GM18502 (cell line): Measurements from ENCODE around the gene FHOD1.

Experiments used
- ATAC-seq: cut with Tn5 transposase; IDR thresholded peaks from one replicate; pipeline ENCODE4 v1.9.1; 2021; ENCODE audit warnings: mild to moderate bottlenecking; ENCODE audit not compliant: unreplicated experiment, poor library complexity

The FHOD1 gene

GRCh38 chr16:67277999-67278772, 30.9 kb upstream of the FHOD1 start:
- ATAC-seq: no peak

DNA sequence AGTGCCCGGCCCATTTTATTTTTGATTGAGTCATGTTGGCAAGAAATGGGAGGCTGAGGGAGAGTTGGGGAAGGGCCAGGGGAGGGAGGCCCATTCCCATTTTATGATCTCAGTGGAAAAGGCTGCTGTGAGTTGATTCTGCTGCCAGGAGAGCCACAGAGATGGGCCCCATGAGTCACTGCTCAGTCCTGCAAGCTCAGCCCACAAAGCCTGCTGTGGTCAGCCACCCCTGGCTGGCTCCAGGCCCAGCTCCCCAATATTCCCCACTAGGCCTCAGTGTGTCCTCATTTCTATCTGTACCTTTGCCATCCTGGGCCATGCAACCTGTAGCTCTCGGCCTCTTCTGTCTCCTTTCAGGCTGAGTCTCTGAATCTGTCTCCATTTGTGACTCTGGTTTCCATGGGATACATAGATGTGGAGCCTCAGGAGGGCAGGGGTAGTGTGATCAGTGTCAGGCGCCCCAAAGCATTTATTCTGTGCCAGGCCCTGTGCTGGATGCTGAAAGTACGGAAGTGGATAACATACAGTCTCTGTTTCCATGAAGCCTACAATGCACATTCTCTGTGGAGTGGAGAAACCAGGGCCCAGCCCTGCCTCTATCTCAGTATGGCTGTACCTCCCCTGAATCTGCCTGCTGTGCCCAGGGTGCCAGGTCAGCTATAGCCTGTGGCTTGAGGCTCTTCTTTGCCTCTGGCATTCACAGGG, 30.2 kb upstream of the FHOD1 start:
- ATAC-seq: no peak

DNA sequence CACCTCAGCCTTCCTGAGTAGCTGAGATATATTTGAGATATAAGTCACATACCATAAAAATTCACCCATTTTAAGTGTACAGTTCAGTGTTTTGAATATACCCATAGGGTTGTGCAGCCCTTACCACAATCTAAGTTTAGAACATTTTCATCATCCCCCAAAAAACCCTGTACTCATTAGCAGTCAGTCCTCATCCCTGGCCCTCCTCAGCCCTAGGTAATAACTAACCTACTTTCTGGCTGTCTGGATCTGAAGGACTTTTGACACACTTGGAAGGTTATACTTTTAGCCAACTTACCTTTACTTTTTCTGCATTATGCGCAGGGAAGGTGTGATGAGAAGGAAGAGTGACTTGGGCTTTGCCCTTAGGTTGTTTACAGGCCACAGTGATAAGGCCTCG, 28.0 kb upstream of the FHOD1 start:
- ATAC-seq: no peak

- ATAC-seq: no peak
These were observed 24.2 kb upstream of the FHOD1 start for GRCh38 chr16:67271446-67271845.

DNA sequence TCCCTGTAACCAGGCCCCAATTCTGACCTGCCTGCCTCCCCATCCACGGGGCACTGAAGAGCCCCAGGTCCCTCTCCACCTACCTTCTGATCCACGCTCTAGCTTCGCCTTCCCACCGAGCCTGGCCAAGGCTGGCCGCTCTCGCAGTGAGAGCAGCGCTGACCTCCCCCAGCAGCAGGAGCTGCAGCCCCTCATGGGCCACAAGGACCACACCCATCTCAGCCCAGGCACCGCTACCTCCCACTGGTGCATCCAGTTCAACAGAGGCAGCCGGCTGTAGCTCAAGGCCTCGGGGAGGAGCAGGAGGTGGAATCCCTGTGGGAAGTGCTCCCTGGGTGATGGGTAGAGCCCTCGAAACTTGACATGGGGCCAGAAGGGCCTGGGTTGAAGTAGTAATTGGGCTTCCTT, 23.7 kb upstream of the FHOD1 start:
- ATAC-seq: no peak

GRCh38 chr16:67269766-67270165, 22.5 kb upstream of the FHOD1 start:
- no peak for ATAC-seq

DNA sequence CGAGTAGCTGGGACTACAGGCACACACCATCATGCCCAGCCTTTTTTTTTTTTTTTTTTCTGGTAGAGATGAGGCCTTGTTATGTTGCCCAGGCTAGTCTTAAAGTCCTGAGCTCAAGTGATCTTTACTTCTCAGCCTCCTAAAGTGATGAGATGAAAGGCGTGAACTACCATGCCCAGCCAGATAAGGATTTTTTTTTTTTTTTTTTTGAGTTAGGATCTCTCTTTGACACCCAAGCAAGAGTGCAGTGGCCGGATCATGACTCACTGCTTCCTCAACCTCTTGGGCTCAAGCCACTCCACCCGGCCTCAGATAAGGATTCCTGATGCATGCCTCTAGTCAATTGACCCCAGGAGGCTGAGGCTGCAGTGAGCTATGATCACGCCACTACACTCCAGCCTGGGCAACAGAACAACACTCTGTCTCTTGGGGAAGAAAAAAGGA, 20.9 kb upstream of the FHOD1 start:
- no peak for ATAC-seq

GRCh38 chr16:67265834-67266233, 18.6 kb upstream of the FHOD1 start:
- ATAC-seq: no peak

DNA sequence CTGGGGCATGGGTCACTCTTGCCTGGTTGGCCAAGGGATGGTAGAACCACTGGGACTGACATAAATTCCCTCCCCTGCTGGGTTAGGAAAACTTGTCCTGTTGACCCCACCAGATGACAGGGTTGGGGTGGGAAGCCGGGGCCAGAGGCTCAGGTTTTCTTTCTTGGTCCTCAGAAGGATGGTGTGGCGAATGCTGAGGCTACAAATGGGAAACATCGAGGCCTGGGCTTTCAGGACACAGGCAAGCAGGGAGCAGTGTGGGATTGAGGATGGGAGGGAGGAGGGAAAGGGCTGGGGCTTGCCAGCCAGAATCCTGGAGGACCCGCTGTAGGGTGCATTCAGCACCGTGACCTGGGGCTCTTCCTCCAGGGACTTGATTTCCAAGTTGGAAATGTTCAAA, 17.6 kb upstream of the FHOD1 start:
- ATAC-seq: no peak

GRCh38 chr16:67264277-67264676, 17.0 kb upstream of the FHOD1 start:
- no peak for ATAC-seq

DNA sequence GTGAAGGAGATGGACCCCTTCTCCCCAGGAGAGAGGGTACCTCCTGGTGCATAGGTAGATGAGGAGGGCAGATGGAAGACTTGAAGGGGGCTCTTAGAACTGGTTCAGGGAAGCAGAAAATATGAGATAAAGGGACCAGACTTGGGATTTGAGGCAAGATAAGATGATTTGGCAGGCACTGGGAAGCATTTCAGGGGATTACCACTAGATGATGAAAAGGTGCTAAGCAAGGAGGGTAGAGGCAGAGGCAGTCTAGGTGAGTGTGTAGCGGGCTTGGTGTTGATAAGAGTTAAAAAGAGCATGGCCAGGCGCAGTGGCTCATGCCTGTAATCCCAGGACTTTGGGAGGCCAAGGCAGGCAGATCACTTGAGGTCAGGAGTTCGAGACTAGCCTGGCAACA, 15.9 kb upstream of the FHOD1 start:
- no peak for ATAC-seq

- no peak for ATAC-seq
These were observed 13.3 kb upstream of the FHOD1 start for GRCh38 chr16:67260426-67261063.

DNA sequence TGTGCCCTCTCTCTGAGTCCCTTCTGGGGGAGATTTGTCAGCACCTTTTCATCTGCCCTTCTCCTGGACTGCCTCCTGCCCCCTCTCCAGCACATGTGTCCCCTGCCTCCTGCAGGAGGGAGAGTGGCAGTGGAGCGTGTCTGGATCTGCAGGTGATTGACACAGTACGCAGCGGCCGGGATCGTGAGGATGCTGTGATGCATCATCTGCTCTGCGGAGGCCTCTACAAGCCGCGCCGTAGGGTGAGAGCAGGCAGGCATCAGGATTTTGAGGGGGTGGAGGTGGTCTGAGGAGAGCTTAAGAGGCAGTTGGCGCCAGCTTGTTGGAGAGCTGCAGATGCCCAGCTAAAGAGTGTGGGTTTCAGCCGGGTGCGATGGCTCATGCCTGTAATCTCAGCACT, 12.4 kb upstream of the FHOD1 start:
- no peak for ATAC-seq

DNA sequence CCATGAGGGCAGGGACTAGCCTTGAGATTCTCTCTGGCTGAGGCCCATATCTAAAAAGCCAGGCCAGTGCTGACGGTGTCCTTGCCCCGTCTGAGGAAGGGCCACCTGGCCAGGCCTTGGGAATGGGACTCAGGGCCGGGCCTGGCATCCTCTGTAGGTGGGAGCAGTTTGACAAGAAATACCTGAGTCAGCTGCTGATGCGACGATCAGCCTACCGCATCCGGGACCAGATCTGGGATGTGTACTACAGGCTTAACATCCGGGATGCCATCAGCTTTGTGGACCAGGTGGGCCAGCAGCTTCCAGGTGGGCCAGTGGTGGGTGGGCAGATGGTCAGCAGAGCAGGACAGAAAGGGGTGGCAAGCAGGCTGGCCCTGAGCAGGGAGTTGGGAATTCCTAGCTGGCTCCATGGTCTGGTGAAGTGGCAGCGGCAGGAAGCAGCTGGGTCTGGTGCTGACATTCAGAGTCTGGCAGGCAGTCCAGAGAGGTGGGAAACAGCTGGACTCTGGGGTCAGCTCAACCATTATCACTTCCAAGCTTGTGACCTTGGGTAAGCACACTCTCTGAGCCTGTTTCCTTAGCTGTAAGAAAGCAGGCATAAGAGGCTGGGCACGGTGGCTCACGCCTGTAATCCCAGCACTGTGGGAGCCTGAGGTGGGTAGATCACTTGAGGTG, 11.0 kb upstream of the FHOD1 start:
- ATAC-seq: no peak

DNA sequence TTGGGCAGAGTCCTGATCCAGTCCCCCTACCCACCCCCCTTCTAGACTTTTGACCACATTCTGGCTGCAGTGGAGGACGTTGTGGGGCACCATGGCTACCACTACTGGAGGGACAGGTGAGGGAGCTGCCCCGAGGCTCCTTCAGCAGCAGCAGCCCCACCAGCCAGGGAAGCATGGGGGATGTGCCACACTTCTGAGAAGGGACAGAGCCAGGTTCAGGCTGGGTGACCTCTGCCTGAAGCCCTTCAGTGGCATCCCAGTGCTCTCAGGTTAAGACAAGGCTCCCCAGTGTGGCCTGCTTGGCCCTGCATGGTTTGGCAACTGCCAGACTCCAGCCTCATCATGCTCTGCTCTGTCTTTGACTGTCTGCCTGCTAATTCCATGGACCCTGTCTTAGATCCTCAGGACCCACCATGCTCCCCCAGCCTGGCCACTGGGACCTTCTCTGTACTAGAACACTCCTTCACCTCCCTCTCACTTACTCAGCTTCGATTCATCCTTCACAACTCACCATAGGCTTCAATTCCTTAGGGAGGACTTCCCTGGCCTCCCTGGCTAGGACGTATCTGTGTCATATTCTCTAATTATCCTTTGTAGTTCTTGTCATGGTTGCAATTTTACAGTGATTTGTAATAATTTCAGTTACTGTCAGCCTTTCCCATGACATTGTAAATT, 10.3 kb upstream of the FHOD1 start:
- ATAC-seq: no peak

DNA sequence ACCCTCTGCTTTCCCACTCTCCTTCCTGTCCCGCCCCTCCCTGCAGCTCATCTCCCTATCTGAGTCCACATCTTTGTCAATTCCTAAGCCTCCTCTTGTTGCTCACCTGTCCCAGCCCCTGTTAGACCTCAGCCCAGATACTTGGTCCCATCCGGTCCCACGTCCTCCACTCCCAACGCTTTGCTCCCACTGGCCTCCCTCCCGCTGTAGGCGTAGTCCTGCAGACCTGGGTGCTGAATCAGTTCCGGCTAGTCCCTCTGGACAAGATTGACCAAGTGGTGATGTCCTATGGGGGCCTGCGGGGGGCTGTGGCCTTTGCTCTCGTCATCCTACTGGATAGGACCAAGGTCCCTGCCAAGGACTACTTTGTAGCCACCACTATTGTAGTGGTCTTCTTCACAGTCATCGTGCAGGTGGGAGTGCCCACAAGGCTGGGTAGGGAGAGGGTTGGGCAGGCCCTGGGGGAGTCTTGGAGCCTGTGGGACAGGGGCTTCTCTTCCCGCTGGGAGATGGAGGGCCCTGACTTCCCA, 9.5 kb upstream of the FHOD1 start:
- ATAC-seq: no peak

DNA sequence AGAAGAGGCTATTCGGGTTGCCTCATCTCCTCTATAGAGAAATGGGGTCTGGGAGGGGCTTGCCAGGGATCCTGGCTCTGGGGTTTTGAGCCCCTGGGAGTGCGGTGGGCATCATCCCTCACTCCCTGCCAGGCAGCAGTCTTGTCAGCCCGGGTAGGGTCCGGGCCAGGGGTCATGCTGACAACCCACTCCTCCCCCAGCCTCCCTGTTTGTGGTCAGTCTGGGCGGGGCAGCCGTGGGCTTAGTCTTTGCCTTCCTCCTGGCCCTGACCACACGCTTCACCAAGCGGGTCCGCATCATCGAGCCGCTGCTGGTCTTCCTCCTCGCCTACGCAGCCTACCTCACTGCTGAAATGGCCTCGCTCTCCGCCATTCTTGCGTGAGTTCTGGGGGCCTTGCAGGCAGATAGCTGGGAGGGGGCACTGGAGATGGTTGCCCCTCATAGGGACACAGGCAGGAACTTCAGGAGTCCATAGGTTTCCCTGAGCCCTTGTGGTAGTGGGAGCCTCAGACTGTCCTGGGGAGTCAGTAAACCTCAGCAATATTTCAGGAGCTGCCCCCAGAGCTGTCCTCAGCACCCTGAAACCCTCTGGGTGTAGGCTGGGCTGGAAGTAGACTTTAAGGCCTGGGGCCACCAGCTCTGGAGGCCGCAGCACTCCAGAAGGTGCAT, 8.4 kb upstream of the FHOD1 start:
- ATAC-seq: no peak

DNA sequence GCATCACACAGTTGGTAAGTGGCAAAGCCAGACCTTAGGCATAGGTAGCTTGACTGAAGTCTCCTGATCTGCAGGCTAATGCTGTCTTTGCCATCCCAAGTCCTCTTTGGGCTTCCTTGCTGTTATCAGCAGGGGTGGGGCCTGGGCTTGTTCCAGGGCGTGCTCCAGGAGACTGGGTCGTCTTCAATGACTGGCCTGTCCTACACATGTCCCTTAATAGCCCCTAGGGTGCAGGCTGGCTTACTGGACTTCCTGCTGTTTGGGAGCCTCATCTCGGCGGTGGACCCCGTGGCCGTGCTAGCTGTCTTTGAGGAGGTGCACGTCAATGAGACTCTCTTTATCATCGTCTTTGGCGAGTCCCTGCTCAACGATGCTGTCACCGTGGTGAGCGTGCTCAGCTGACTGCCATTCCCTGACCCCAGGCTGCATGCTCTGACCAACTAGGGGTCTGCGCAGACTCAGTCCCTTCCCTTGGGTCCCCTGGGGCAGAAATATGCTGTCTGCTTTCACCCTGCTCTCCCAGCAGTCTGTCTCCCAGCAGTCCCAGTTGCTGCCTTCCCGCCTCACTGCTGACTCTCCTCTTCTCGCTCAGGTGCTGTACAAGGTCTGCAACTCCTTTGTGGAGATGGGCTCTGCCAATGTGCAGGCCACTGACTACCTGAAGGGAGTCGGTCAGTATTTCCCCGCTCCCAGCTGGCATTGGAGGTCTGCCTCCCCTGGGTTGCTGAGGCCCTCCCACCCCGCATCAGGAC, 7.7 kb upstream of the FHOD1 start:
- no peak for ATAC-seq
